ENCODE measurements around the gene GALNT1.

The GALNT1 gene

GRCh38 chr18:35616664-35617423 lies 35.3 kb downstream of the GALNT1 start:
- peak; percentile 55 for DNase-seq (ENCODE audit: insufficient read length, low spot score)
- FAIRE-seq = peak; percentile 97

GRCh38 chr18:35617865-35618264 lies 36.3 kb downstream of the GALNT1 start:
- FAIRE-seq (no peak), DNase-seq (ENCODE audit: insufficient read length, low spot score) (no peak)

GRCh38 chr18:35618289-35618688 lies 36.7 kb downstream of the GALNT1 start:
- no peak for DNase-seq (ENCODE audit: insufficient read length, low spot score)
- no peak for FAIRE-seq

GRCh38 chr18:35618696-35619095 lies 37.2 kb downstream of the GALNT1 start:
- DNase-seq (ENCODE audit: insufficient read length, low spot score) (no peak), FAIRE-seq (no peak)

- DNase-seq (ENCODE audit: insufficient read length, low spot score) (no peak), FAIRE-seq (peak; percentile 14)
Observed at GRCh38 chr18:35619464-35619863, 37.9 kb downstream of the GALNT1 start.

GRCh38 chr18:35619941-35620340 lies 38.4 kb downstream of the GALNT1 start:
- FAIRE-seq (peak; percentile 26), DNase-seq (ENCODE audit: insufficient read length, low spot score) (no peak)

- FAIRE-seq (no peak), DNase-seq (ENCODE audit: insufficient read length, low spot score) (no peak)
Observed at GRCh38 chr18:35620765-35621164, 39.2 kb downstream of the GALNT1 start.

GRCh38 chr18:35623255-35623654 lies 41.7 kb downstream of the GALNT1 start:
- FAIRE-seq (peak; percentile 44), DNase-seq (ENCODE audit: insufficient read length, low spot score) (no peak)

- DNase-seq (ENCODE audit: insufficient read length, low spot score) (no peak), FAIRE-seq (peak; percentile 85)
Observed at GRCh38 chr18:35624146-35624545, 42.6 kb downstream of the GALNT1 start.

- no peak for FAIRE-seq
- DNase-seq (ENCODE audit: insufficient read length, low spot score) = no peak
Observed at GRCh38 chr18:35625232-35625631, 43.7 kb downstream of the GALNT1 start.

- DNase-seq (ENCODE audit: insufficient read length, low spot score) (no peak), FAIRE-seq (no peak)
Observed at GRCh38 chr18:35633761-35634160, 52.2 kb downstream of the GALNT1 start.

- DNase-seq (ENCODE audit: insufficient read length, low spot score) (no peak), FAIRE-seq (no peak)
Observed at GRCh38 chr18:35634323-35634722, 52.8 kb downstream of the GALNT1 start.

- DNase-seq (ENCODE audit: insufficient read length, low spot score) (no peak), FAIRE-seq (no peak)
Observed at GRCh38 chr18:35635170-35635569, 53.6 kb downstream of the GALNT1 start.

- DNase-seq (ENCODE audit: insufficient read length, low spot score) (no peak), FAIRE-seq (no peak)
Observed at GRCh38 chr18:35637227-35637626, 55.7 kb downstream of the GALNT1 start.

GRCh38 chr18:35639296-35639695 lies 57.8 kb downstream of the GALNT1 start:
- FAIRE-seq (no peak), DNase-seq (ENCODE audit: insufficient read length, low spot score) (no peak)

GRCh38 chr18:35641467-35641866 lies 59.9 kb downstream of the GALNT1 start:
- DNase-seq (ENCODE audit: insufficient read length, low spot score) (no peak), FAIRE-seq (no peak)

- FAIRE-seq (no peak), DNase-seq (ENCODE audit: insufficient read length, low spot score) (no peak)
Observed at GRCh38 chr18:35641916-35642315, 60.4 kb downstream of the GALNT1 start.

- no peak for DNase-seq (ENCODE audit: insufficient read length, low spot score)
- no peak for FAIRE-seq
Observed at GRCh38 chr18:35642802-35643201, 61.3 kb downstream of the GALNT1 start.

GRCh38 chr18:35646449-35646848 lies 64.9 kb downstream of the GALNT1 start:
- FAIRE-seq (no peak), DNase-seq (ENCODE audit: insufficient read length, low spot score) (no peak)

- DNase-seq (ENCODE audit: insufficient read length, low spot score) = no peak
- FAIRE-seq = no peak
Observed at GRCh38 chr18:35653392-35654135, 72.0 kb downstream of the GALNT1 start.

- FAIRE-seq (no peak), DNase-seq (ENCODE audit: insufficient read length, low spot score) (no peak)
Observed at GRCh38 chr18:35658112-35658511, 76.6 kb downstream of the GALNT1 start.

- DNase-seq (ENCODE audit: insufficient read length, low spot score) (peak; percentile 3), FAIRE-seq (no peak)
Observed at GRCh38 chr18:35661483-35662146, 80.1 kb downstream of the GALNT1 start.
